ENCODE data around the gene MYO1D.

DNA sequence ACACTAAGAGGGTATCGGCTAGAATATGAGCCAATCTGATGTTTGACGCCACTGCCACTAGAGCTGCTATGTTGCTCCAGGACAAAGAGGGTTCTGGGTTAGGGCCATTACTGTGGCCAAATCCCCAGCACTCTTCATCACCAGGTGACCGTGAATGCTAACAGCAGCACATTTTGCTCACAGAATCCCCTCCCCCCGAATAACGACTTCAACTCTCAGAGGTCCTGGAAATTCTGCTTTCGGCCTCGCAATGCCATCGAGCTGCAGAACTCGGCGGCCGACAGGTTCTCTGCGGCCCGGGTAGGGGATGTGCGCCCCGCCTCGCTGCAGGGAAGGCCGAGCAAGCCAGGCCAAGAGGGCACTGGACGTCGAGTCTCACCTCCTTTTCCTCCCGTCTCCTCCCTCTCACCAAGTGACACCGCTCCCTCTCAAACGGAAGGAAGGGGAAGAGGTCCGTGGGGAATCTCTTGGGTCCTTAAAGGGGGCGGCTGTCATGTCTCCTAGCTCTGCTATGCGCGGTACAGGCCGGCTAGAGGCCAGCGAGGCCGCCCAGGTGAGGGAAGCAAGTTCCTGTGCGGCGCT lies 358.2 kb downstream of the MYO1D start:
- TF ChIP-seq, protein P1, sequence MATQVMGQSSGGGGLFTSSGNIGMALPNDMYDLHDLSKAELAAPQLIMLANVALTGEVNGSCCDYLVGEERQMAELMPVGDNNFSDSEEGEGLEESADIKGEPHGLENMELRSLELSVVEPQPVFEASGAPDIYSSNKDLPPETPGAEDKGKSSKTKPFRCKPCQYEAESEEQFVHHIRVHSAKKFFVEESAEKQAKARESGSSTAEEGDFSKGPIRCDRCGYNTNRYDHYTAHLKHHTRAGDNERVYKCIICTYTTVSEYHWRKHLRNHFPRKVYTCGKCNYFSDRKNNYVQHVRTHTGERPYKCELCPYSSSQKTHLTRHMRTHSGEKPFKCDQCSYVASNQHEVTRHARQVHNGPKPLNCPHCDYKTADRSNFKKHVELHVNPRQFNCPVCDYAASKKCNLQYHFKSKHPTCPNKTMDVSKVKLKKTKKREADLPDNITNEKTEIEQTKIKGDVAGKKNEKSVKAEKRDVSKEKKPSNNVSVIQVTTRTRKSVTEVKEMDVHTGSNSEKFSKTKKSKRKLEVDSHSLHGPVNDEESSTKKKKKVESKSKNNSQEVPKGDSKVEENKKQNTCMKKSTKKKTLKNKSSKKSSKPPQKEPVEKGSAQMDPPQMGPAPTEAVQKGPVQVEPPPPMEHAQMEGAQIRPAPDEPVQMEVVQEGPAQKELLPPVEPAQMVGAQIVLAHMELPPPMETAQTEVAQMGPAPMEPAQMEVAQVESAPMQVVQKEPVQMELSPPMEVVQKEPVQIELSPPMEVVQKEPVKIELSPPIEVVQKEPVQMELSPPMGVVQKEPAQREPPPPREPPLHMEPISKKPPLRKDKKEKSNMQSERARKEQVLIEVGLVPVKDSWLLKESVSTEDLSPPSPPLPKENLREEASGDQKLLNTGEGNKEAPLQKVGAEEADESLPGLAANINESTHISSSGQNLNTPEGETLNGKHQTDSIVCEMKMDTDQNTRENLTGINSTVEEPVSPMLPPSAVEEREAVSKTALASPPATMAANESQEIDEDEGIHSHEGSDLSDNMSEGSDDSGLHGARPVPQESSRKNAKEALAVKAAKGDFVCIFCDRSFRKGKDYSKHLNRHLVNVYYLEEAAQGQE (IDR thresholded peaks at IDR 0.05), result no peak
- TF ChIP-seq, protein P2, sequence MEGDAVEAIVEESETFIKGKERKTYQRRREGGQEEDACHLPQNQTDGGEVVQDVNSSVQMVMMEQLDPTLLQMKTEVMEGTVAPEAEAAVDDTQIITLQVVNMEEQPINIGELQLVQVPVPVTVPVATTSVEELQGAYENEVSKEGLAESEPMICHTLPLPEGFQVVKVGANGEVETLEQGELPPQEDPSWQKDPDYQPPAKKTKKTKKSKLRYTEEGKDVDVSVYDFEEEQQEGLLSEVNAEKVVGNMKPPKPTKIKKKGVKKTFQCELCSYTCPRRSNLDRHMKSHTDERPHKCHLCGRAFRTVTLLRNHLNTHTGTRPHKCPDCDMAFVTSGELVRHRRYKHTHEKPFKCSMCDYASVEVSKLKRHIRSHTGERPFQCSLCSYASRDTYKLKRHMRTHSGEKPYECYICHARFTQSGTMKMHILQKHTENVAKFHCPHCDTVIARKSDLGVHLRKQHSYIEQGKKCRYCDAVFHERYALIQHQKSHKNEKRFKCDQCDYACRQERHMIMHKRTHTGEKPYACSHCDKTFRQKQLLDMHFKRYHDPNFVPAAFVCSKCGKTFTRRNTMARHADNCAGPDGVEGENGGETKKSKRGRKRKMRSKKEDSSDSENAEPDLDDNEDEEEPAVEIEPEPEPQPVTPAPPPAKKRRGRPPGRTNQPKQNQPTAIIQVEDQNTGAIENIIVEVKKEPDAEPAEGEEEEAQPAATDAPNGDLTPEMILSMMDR (IDR thresholded peaks at IDR 0.05; ENCODE audit: low read depth, low read length, missing input control), result no peak
- TF ChIP-seq, protein P3, sequence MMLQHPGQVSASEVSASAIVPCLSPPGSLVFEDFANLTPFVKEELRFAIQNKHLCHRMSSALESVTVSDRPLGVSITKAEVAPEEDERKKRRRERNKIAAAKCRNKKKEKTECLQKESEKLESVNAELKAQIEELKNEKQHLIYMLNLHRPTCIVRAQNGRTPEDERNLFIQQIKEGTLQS (IDR thresholded peaks at IDR 0.05), result no peak
- TF ChIP-seq EGR1 (IDR thresholded peaks at IDR 0.05; ENCODE audit: low read depth in 2 of 2), result no peak
- TF ChIP-seq, protein P4, sequence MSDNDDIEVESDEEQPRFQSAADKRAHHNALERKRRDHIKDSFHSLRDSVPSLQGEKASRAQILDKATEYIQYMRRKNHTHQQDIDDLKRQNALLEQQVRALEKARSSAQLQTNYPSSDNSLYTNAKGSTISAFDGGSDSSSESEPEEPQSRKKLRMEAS (IDR thresholded peaks at IDR 0.05), result no peak
- TF ChIP-seq TAF1 (conservative IDR thresholded peaks at IDR 0.05), result no peak
- TF ChIP-seq JUND (IDR thresholded peaks at IDR 0.05), result no peak
- TF ChIP-seq HNF4G (IDR thresholded peaks at IDR 0.05), result no peak
- no peak for TF ChIP-seq YY1 (IDR thresholded peaks at IDR 0.05)
- no peak for TF ChIP-seq RAD21 (IDR thresholded peaks at IDR 0.05)
- TF ChIP-seq SP1 (IDR thresholded peaks at IDR 0.05), result no peak
- TF ChIP-seq, protein P5, sequence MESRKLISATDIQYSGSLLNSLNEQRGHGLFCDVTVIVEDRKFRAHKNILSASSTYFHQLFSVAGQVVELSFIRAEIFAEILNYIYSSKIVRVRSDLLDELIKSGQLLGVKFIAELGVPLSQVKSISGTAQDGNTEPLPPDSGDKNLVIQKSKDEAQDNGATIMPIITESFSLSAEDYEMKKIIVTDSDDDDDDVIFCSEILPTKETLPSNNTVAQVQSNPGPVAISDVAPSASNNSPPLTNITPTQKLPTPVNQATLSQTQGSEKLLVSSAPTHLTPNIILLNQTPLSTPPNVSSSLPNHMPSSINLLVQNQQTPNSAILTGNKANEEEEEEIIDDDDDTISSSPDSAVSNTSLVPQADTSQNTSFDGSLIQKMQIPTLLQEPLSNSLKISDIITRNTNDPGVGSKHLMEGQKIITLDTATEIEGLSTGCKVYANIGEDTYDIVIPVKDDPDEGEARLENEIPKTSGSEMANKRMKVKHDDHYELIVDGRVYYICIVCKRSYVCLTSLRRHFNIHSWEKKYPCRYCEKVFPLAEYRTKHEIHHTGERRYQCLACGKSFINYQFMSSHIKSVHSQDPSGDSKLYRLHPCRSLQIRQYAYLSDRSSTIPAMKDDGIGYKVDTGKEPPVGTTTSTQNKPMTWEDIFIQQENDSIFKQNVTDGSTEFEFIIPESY (IDR thresholded peaks at IDR 0.05), result no peak
- TF ChIP-seq HNF4A (conservative IDR thresholded peaks at IDR 0.05), result no peak
- no peak for TF ChIP-seq GABPA (IDR thresholded peaks at IDR 0.05 in 1 of 2, conservative IDR thresholded peaks at IDR 0.05 in 1 of 2)

Data from liver (tissue), 3 donors.